Stimulated activated CD8-positive, alpha-beta memory T cell treated with anti-CD3 and anti-CD28 coated beads, Interleukin-7, amount 100 ng/mL, for 4 hours (primary cell): ENCODE measurements around the gene CEP295NL.
"Not testable (repeated sequence)": the region's sequence is repeated elsewhere in the genome, so short reads cannot be mapped to it uniquely, and the experiment has no call there.

Experiments used
- DNase-seq, 2 donors: peaks; one replicate each; pipeline ENCODE4 v3.0.0-alpha.2; 2020; ENCODE audit warnings: low read depth in 2 of 2

The CEP295NL gene

GRCh38 chr17:78929908-78930775 lies 27.1 kb upstream of the CEP295NL start:
- DNase-seq = no peak

GRCh38 chr17:78925662-78926555 lies 22.9 kb upstream of the CEP295NL start:
- no peak for DNase-seq

DNA sequence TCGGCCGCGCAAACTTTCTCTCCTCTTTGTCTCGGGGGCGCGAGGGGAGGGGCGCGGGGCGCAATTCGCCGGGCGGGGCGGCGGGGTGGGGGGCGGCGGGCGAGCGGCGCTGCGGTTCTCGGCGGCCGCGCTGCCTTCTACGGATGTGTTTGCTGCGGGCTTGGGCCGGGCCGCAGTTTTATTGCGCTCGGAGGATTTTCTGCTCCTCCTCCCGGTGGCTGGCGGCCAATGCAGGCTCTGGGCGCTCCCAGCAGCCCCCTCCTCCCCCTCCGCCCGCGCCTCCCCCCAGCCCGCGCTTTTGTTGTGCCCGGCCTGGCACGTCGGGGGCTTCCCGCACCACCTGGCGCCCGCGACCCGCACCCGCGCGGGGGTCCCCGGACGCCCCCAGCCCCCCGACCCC lies 22.2 kb upstream of the CEP295NL start, which contains the start of gene TIMP2:
Gene TIMP2 (minus strand): TSS at position 154 of the 400 bp plus-strand sequence. CDS start 299 bp downstream, outside the sequence.
- peak; percentile 22 to 57 for DNase-seq

- no peak for DNase-seq
These were observed 21.6 kb upstream of the CEP295NL start for GRCh38 chr17:78924481-78925151.

- DNase-seq = peak; percentile 32 to 47
These were observed 20.9 kb upstream of the CEP295NL start for GRCh38 chr17:78923660-78924453.

DNA sequence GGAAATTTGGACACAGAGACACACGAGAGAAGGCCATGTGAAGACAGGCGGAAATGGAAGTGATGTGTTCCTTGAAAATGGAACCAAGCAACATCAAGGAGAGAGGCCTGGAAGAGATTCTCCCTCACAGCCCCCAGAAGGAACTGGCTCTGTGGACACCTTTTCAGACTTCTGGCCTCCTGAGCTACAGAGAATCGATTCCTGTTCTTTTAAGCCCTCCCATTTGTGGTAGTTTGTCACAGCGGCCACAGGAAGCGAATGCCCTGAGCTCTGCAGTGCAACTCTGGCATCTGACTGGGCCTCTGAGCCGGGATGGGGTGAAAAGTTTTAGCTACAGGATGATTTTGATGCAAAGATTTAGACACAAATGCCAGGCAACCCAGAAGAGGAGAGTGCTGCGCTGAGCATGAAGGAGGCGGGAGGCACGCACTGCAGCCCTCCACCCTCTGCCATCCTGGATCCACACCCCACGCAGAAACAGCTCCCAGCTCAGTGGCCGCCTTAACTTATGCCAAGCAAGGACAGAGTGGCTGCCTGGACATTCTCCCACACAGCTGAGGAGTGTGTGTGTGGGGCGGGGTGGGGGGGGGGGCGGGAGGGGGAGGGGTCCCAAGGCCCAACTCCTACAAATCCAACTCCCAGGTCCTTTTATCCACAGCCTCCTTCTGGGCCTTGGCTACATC lies 20.0 kb upstream of the CEP295NL start:
- no peak for DNase-seq

- DNase-seq = no peak
These were observed 18.5 kb upstream of the CEP295NL start for GRCh38 chr17:78921437-78921971.

- no peak for DNase-seq
These were observed 17.5 kb upstream of the CEP295NL start for GRCh38 chr17:78920528-78920927.

GRCh38 chr17:78919861-78920450 lies 17.0 kb upstream of the CEP295NL start:
- no peak for DNase-seq

- DNase-seq = no peak
These were observed 16.0 kb upstream of the CEP295NL start for GRCh38 chr17:78918979-78919378.

GRCh38 chr17:78917451-78918275 lies 14.7 kb upstream of the CEP295NL start:
- DNase-seq = no peak

DNA sequence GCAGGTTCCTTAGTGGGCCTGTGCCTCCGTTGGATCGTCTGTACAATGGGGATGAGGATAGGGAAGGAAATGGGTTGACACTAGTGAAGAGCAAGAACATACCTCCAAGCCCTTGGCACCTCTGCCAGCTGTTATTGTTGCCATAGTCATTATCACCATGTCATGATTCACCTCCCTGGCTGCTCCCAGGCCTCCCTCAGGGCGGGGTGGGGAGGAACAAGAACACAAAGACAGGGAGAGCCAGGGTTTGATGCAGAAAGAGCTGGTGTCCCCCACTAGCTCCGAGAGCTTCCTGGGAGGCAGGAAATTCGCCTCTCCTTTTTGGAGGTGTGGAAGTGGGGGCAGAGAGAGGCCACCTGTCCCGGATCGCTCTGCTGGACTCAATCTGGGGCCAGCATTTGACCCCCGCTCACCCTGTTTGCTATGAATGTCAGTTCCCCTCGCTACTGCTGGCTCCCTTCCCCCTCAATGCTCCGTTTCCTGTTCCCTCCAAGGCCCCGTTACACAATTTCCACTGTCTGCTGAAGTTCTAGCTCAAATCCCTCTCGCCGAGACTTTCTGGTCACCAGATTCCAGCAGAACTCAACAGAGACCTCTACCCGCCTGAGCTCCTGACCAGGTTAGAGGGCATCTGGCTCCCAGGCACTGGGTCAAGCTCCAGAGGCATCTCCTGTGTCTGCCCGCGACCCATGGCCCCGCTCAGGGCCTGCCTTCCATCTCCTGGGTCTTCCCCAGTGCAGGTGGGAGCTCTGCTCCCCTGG lies 13.1 kb upstream of the CEP295NL start:
- DNase-seq = no peak

GRCh38 chr17:78913115-78913514 lies 10.1 kb upstream of the CEP295NL start:
- DNase-seq = no peak

DNA sequence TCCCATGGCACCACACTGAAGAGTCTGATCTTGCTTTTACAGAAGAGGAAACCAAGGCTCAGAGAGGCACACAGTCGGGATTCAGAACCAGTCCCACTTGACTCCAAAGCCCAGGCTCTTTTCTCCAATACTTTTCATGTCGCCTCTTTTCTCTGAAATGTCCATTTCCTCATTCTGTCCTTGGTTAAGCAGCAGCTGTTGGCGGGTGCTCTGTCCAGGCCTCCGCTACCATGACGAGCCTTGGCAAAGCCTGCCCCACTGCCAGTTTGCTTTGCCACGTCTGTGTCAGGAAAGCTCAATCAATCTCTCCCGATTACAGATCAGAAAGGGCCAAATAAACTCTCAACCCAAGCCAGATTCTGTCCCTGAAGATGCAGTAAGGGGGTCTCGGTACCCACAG lies 9.1 kb upstream of the CEP295NL start:
- no peak for DNase-seq

DNA sequence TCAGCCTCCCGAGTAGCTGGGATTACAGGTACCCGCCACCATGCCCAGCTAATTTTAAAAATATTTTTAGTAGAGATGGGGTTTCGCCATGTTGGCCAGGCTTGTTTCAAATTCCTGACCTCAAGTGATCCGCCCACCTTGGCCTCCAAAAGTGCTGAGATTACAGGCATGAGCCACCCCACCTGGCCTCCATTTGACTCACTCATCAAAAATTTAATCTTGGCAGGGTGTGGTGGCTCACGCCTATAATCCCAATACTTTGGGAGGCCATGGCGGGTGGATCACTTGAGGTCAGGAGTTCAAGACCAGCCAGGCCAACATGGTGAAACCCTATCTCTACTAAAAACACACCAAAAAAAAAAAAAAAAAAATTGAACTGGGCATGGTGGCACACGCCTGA lies 8.5 kb upstream of the CEP295NL start:
- not testable (repeated sequence) for DNase-seq

- no peak for DNase-seq
These were observed 7.7 kb upstream of the CEP295NL start for GRCh38 chr17:78910497-78911284.

GRCh38 chr17:78908426-78908825 lies 5.4 kb upstream of the CEP295NL start:
- no peak for DNase-seq
